HT-29 (cell line): ENCODE data around the gene ALS2CL. TPM values are rescaled to one million over a fixed set of nuclear protein-coding genes. Genes with fewer than 3 reads are reported as not detected.
A peak's percentile ranks its signal among the peaks of the same experiment; 100 is the strongest.

Experiments
- DNase-seq: peaks from one replicate; pipeline ENCODE4 v3.0.0-alpha.2; 2015; ENCODE audit warnings: low spot score
- small RNA-seq: library from RNA; depleted of rRNA; stranded (forward); fragments of <200 nt; gene quantifications from one replicate; pipeline ENCODE3, GENCODE V24; 2014
- total RNA-seq: library from RNA; depleted of rRNA; stranded (reverse); fragments of >200 nt; shearing (Covaris generic); gene quantifications from 2 replicates; pipeline ENCODE4 v1.2.3, GENCODE V29; 2014; rRNA removed

ALS2CL gene
- total RNA-seq, 1 experiment from 2014 or later, result 13.2 TPM

DNA sequence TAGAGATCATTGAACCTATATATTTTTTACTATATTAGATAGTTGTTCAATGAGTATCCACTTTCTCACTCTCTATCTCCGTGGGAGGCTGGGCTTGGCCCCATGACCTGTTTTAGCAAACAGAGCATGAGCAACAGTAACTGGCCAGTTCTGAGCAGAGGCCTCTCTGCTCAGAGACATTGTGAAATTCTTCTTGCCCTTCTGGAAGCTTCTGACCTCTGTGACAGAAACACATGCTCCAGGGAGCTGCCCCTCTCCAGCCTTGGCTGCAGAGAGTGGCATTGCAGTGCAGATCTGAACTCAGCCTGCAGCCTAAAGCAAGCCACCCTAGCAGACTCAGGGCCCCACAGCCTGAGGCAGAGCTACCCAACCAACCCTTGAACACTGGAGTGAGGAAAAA lies 60.7 kb downstream of the ALS2CL start:
- no peak for DNase-seq

DNA sequence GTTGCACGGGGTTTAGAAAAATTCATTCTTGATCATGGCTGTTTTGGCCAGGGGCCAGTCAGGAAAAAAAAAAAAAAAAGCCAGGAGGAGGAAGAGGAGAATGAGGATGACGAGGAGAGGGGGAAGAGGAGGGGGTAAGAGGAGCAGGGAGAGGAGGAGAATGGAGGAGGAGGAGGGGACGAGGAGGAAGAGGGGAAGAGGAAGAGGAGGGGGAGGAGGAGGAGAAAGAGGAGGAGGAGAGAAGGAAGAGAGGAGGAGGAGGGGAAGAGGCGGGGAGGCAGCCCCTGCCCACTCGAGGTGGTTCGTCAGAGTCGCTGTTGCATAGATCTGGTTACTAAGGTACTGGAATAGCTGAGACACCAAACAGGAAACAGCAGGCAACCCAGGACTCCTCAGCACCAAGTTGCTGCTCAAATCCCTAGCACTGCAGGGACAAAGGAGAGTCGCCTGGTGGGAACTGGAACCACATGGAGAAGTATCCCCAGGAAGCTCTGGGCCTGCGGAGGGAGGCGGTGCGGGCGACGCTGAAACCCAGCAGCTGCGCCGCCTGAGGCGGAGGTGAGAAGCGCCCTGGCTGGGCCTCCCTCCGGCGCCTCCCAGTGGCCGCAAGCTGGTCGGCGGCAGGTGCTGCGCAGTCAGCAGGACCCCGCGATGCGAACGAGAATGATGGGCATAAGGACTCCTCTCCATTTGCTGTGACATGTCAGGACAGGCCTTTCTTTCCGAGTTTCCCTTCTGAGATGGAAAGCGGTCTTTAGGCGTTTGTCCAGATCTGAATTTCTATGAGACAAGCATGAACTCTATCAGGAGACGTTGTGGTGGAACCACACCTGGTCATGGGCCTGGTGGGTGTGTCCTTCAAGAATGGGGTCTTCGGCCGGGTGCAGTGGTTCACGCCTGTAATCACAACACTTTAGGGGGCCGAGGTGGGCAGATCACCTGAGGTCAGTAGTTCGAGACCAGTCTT lies 63.6 kb downstream of the ALS2CL start:
- DNase-seq, result peak; percentile 76

DNA sequence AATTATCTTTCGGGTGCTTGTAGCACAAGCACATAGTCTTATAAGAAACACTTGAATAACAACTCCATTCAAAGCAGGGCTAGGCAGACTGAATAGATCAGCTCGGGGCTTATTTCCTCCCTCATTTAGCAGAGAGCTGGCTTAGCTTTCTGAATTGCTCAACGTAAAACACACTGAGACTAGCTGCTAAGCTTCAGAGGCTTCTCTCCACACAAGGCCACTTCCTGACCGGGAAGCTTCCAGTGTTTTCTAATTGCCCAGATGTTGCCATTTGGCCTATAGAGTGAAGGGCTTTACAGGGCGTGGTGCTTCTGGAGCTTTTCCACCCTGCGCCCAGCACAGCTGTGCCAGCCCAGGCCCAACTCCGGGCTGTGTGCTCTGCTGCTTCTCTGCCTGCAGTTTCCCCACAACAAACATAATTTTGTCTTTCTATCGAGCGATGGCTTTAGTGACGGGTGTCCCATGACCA lies 64.5 kb downstream of the ALS2CL start:
- peak; percentile 5 for DNase-seq

DNA sequence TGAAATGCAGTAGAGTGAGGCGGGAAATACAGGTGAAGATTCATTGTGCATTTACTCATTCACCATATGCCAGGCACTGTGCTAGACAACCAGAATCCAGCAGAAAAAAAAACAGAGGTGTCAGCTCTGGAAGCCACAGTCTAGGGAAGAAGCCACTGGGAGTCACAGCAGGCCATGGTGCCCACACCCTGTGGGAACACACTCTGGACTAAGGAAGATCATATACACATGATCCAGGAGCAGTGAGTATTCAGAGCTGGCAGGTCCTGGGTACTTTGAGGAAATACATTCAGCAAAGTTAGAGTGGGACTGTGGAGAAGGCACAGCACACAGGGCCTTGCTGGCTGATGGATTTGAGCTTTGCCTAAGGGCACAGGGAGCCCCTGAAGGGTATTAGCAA lies 66.4 kb downstream of the ALS2CL start:
- DNase-seq, result no peak

DNA sequence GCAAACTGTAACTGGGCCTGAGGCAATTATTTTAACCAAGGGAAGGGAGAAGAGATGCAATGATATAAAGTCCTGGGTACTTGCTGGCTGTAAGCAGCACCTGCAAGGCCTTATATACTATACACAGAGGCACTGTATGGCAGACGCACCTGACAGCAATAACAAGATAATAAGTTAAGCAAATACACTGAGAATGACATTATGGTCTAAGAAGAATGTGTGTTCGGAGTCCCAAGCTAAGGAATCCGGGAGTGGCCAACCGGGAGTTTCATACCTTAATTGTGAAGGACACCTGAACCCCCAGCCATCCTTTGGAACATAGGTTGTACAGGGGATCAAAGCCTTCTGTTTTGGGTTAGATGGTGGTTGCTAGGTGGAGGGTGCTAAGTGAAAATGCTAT lies 67.4 kb downstream of the ALS2CL start:
- no peak for DNase-seq

DNA sequence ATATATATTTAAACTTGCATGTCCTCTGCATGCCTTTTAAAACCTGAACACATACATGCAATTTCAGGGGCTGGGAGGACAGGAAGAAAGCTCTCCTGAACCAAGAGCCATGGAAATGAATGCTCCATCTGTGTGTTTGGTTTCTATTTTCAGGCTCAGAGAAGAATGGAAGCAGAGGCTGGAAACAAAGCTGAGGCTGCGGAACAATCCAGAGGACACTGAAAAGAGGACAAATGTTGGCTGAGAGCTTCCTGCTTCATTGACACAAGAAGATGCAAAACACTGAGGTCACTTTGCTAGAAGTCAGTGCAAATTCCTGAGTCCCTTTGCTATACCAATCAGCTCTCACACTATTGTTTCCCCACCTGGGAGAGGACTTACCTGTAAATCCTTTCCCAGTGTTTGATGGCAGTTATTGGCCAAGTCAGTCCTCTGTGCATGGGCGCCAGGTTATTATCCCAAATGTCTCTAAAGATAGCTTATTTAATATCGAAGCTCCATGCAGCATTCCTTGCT lies 68.4 kb downstream of the ALS2CL start:
- DNase-seq, result no peak

DNA sequence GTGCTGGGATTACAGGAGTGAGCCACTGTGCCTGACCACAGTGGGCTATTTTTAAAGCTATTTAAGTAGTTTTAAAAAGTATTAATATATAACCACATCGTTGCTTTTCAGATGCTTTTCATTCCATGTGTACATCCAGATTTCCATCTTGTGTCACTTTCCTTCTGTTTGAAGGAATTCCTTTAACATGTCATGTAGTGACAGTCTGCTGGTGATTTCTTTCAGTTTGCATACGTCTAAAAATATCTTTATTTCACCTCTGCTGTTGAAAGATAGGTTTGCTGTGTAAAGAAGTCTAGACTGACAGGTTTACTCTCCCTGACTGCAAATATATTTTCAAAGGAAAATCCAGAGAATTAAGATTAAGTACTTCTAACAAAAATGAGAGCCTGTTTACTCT lies 68.9 kb downstream of the ALS2CL start:
- DNase-seq, result no peak

DNA sequence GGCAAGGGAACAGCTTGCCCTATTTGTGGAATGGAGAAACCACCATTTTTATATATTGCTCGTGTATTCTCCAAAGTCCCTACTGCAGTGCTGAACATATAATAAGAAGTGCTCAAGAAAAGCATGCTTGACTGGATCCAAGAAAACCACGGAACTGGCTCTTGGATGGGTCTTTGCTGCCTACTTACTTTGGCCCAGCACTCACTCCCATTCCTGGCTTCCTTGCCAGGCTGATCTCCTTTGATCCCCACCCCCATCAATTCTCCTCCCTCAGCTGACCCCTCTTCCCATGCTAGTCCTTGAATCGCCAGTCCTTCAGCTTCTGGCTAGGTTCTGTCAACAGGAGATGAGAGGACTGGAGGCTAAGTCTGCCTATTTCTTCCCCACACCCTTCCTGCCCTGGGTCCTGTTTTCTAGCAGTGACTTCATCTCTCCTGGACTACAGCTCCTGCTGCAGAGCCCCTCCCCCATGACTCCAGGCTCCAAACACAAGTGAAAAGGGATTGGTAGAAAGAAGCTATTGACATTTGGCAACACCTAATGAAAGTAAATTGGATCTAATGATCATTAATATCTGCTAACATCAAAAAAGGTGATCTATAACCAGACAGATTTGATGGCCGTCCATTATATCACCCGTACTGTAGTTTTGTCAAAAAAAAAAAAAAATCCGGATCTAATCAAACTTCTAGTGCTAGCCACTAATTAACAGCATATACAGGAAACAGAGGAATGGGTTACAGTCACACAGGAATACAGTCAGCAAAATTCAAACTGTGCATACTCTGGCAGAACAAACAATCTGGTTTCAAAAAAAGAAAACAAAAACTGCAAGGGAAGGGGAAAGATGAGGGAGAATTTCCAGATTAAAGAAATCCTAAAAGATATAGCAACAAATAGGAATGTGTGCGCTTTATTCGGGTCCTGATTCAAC lies 73.4 kb downstream of the ALS2CL start:
- DNase-seq, result no peak

Small RNA genes lying within 50 kb of the gene (small RNA-seq; reads per million reads assigned to genes)
- gene RF00591, result not detected

Other genes starting within 250 kb of the ALS2CL start
- gene LTF, start 228.8 kb downstream of the ALS2CL start, total RNA-seq, result 0.03 and 1.1 TPM in 2 replicates
- not detected in 2 replicates for gene RTP3, start 195.7 kb downstream of the ALS2CL start, total RNA-seq
- 0.52 and 0.84 TPM in 2 replicates for gene LRRC2, start 127.4 kb downstream of the ALS2CL start, total RNA-seq
- gene FAM240A, start 81.2 kb downstream of the ALS2CL start, total RNA-seq, result not detected in 2 replicates
- 0.16 and 0.18 TPM in 2 replicates for gene TMIE, start 7.7 kb upstream of the ALS2CL start, total RNA-seq
- gene PRSS50, start 24.2 kb upstream of the ALS2CL start, total RNA-seq, result not detected in 2 replicates
- not detected in 2 replicates for gene MYL3, start 169.8 kb upstream of the ALS2CL start, total RNA-seq
- gene PTH1R, start 184.0 kb upstream of the ALS2CL start, total RNA-seq, result not detected in 2 replicates